Neutrophil (primary cell): ENCODE results near the gene GFRAL.

Experiments
- H3K27ac ChIP-seq: fragments of 200-600 bp; sonication (generic); 2 replicates; pipeline ENCODE4 v1.5.1; 2016; ENCODE audit warnings: mild to moderate bottlenecking, moderate library complexity
- H3K27me3 ChIP-seq: fragments of 200-600 bp; sonication (generic); 2 replicates; pipeline ENCODE4 v1.6.0; 2016; ENCODE audit warnings: mild to moderate bottlenecking
- H3K36me3 ChIP-seq: fragments of 200-600 bp; sonication (generic); 2 replicates; pipeline ENCODE4 v1.5.1; 2017
- H3K4me1 ChIP-seq, 2 experiments: fragments of 200-600 bp in 1 of 2; sonication (generic) in 1 of 2; 1 replicate in 1 of 2; 2 replicates in 1 of 2; pipeline versions ENCODE4 v1.5.1 to v1.6.1; 2013 to 2016; ENCODE audit warnings: low read depth in 1 of 2, low read length in 1 of 2, mild to moderate bottlenecking in 1 of 2, moderate library complexity in 1 of 2; ENCODE audit not compliant: control insufficient read depth in 1 of 2, insufficient read depth in 1 of 2
- H3K4me3 ChIP-seq, 2 experiments: fragments of 200-600 bp in 1 of 2; sonication (generic) in 1 of 2; 1 replicate in 1 of 2; 2 replicates in 1 of 2; pipeline ENCODE4 v1.5.1; 2013 to 2016; ENCODE audit warnings: low read depth in 1 of 2, low read length in 1 of 2, mild to moderate bottlenecking in 1 of 2, moderate library complexity in 1 of 2
- H3K9me3 ChIP-seq: fragments of 200-600 bp; sonication (generic); 2 replicates; pipeline ENCODE4 v1.5.1; 2016
- TF ChIP-seq, protein P1 (sequence below): fragments of 200-600 bp; sonication (generic); IDR thresholded peaks from 2 replicates; pipeline ENCODE4 v1.5.1; 2016; ENCODE audit warnings: antibody characterized with exemption

GFRAL gene

DNA sequence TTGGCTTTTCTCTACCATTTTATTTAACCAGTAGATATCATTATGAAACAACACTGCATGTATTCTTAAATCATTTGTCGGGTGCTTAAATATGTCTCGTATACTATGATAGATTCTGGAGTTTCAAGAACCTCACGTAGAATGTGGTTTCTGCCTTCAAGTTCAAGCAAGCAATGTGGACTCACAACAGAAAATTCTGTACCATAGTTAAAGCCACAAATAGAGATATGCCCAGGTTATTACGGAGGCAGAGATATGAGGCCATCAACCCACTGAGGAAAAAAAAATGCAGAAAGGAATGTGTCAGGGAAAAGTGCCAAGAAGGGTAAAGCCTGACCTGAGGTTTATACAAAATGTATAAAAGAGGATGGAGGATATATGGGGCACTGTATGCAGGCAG lies 109.9 kb downstream of the GFRAL start:
- TF ChIP-seq, protein P1, sequence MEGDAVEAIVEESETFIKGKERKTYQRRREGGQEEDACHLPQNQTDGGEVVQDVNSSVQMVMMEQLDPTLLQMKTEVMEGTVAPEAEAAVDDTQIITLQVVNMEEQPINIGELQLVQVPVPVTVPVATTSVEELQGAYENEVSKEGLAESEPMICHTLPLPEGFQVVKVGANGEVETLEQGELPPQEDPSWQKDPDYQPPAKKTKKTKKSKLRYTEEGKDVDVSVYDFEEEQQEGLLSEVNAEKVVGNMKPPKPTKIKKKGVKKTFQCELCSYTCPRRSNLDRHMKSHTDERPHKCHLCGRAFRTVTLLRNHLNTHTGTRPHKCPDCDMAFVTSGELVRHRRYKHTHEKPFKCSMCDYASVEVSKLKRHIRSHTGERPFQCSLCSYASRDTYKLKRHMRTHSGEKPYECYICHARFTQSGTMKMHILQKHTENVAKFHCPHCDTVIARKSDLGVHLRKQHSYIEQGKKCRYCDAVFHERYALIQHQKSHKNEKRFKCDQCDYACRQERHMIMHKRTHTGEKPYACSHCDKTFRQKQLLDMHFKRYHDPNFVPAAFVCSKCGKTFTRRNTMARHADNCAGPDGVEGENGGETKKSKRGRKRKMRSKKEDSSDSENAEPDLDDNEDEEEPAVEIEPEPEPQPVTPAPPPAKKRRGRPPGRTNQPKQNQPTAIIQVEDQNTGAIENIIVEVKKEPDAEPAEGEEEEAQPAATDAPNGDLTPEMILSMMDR, result no peak
- no peaks in the 10 kb centered on the region for H3K36me3 ChIP-seq
- H3K4me3 ChIP-seq, result no peak overlapping the region
- no peaks in the 10 kb centered on the region for H3K9me3 ChIP-seq
- no peaks in the 10 kb centered on the region for H3K27me3 ChIP-seq
- no peaks in the 10 kb centered on the region for H3K4me1 ChIP-seq
- no peak overlapping the region for H3K27ac ChIP-seq

DNA sequence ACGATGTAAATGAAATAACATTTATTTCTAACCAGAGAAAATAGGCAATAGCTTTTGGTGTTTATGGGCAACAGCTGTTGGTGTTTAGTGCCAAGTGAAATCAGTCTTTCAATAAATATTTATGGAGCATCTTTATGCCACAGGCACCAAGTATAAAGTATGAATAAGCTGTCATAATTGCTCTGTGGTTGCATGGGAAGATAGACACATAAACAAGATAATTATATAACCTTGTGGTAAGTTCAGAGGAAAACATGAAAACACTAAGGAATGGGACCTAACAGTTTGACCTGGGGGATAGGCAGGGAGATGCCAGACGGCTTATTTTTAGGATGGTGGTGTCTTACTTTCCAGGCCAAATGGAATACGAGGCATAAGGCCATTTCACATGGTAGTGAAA lies 110.9 kb downstream of the GFRAL start:
- TF ChIP-seq, protein P1, result no peak
- H3K27ac ChIP-seq, result no peak overlapping the region
- no peaks in the 10 kb centered on the region for H3K27me3 ChIP-seq

DNA sequence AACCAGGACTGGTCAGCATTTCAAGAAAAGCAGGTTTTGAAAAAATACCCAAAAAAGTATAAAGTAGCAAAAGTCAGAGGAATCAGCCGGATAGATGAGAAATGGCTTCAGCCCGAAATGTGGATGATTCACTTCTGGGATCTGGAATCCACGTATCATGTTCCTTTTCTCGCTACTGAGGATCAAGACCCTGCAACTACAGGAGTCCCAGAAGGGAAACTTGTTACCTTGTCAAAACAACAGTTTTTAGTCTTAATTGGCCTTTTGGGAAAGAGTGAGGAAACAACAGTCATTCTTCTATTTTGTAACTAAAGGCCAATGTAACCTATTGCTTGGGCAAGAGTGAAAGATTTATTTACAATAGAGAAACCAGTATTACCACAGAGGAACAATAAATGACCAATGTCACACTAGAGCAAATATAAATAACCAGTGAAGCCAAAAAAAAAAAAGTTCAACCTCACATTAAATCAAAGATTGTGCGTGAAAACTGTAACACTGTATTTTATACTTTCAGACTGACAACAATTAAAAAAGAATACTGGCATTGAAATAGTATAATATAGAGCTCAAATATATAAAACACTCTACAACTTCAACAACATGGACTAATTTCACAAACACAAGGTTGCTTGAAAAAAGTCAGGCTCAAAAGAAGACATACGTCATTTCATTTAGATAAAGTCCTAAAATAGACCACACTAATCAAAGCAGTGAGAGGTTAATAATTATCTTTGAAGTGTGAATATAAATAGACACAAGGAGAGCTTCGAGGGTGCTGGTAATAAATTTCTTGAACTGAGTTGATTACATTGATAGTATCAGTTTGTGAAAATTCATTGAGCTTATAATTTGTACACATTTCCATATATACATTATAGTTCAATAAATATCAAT lies 116.2 kb downstream of the GFRAL start:
- H3K27ac ChIP-seq, result no peak overlapping the region
- TF ChIP-seq, protein P1, result no peak

More for the DNA sequence above, 110.9 kb downstream of the GFRAL start:
- Histone ChIP-seq H3K9me3 (no peaks in the 10 kb centered on the region), H3K36me3 (no peaks in the 10 kb centered on the region), H3K4me3 (no peak overlapping the region), H3K4me1 (no peaks in the 10 kb centered on the region)

DNA sequence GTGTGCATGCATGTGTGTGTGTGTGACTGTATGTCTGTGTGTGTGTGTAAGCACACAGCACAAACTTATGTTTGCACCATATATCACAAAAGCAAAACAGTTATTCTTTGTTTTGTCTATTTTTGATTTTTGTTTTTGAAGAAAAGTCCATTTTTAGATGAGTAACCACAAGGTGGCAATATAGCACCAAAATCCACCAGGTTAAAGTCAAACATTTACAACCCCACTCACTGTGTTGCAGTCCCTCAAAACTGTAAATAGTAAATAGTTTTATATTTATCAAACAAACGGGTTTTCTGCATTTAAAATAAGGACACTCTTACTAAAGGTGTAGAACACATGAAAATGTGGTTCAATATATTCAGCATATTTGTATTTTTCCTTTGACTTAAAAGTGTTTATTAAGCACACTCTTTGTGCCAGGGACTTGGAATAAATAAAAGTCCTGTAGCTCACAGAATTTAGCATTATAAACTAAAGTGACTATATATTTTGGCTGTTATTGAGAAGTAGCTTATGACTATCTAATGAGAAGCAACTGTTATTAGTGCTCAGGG lies 118.5 kb downstream of the GFRAL start:
- H3K36me3 ChIP-seq, result no peaks in the 10 kb centered on the region
- no peak overlapping the region for H3K27ac ChIP-seq
- TF ChIP-seq, protein P1, result no peak
- H3K4me3 ChIP-seq, result no peak overlapping the region
- H3K9me3 ChIP-seq, result no peaks in the 10 kb centered on the region
- no peaks in the 10 kb centered on the region for H3K27me3 ChIP-seq
- H3K4me1 ChIP-seq, result no peaks in the 10 kb centered on the region

More for the DNA sequence above, 116.2 kb downstream of the GFRAL start:
- no peaks in the 10 kb centered on the region for H3K36me3 ChIP-seq
- H3K27me3 ChIP-seq, result no peaks in the 10 kb centered on the region
- no peak overlapping the region for H3K4me3 ChIP-seq
- no peaks in the 10 kb centered on the region for H3K9me3 ChIP-seq
- H3K4me1 ChIP-seq, result no peaks in the 10 kb centered on the region

DNA sequence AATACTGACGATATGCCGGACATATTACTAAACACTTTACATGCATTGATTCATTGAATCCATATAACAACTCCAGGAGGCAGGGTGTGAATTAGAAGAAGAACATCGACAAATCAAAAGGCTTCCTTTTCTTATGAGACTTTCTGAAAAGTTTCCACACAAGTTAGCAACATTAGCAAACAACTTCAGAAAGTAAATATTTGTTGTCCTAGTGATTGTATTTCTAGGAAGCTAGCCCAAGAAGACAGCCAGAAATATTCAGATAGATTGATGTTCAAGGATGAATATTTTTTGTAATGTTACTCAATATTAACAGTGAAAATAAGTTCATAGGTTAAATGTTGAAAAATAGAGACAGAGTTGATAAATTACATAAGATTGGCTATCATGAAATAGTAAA lies 120.6 kb downstream of the GFRAL start:
- TF ChIP-seq, protein P1, result no peak
- Histone ChIP-seq H3K27me3 (no peaks in the 10 kb centered on the region), H3K4me1 (no peaks in the 10 kb centered on the region), H3K9me3 (no peaks in the 10 kb centered on the region), H3K4me3 (no peak overlapping the region), H3K27ac (no peak overlapping the region), H3K36me3 (no peaks in the 10 kb centered on the region)
